IMR-90 (cell line): ENCODE measurements around the gene MDFI. TPM values are rescaled to one million over a fixed set of nuclear protein-coding genes. Genes with fewer than 3 reads are reported as not detected.
A peak's percentile ranks its signal among the peaks of the same experiment; 100 is the strongest.

Source experiments
- ATAC-seq: fragments of 200-7000 bp; cut with Tn5 transposase; 2 replicates; pipeline ENCODE4 v1.9.1; 2020; ENCODE audit warnings: low read depth, mild to moderate bottlenecking, moderate library complexity
- BruUV-seq: library from RNA; stranded (reverse); fragments of 400-500 nt; replicated peaks from 2 replicates; lab custom pipeline; 2021; lab: Mats Ljungman, UMichigan
- CTCF ChIA-PET: fragments of 300-600 bp; formaldehyde crosslinking; extraction: SDS; loops from one replicate; lab custom pipeline; 2021; ENCODE audit warnings: antibody characterized with exemption; lab: Yijun Ruan, JAX
- POLR2A ChIA-PET: fragments of 300-600 bp; sonication (Branson Sonifier 250); formaldehyde crosslinking; loops from one replicate; lab custom pipeline; 2022; ENCODE audit warnings: antibody characterized with exemption; ENCODE audit not compliant: unreplicated experiment; lab: Charles Lee
- DNase-seq: peaks from one replicate; pipeline ENCODE4 v3.0.0; 2013
- H2AFZ ChIP-seq: replicated peaks from 2 replicates; pipeline ENCODE3; 2013; ENCODE audit warnings: low read length, mild to moderate bottlenecking; ENCODE audit not compliant: poor library complexity
- H2AK5ac ChIP-seq: 2 replicates; pipeline ENCODE4 v1.6.1; 2013; ENCODE audit warnings: low read depth, low read length, inconsistent platforms
- H2AK9ac ChIP-seq: replicated peaks from 2 replicates; pipeline ENCODE3; 2013; ENCODE audit warnings: mild to moderate bottlenecking, low read depth, low read length, moderate library complexity; ENCODE audit not compliant: poor library complexity
- H2BK120ac ChIP-seq: 2 replicates; pipeline ENCODE4 v1.6.1; 2013; ENCODE audit warnings: low read depth, low read length, inconsistent platforms
- H2BK15ac ChIP-seq: 3 replicates; pipeline ENCODE4 v1.6.1; 2013; ENCODE audit warnings: low read depth, low read length, inconsistent platforms
- H2BK20ac ChIP-seq: 2 replicates; pipeline ENCODE4 v1.6.1; 2013; ENCODE audit warnings: low read depth, mild to moderate bottlenecking, inconsistent platforms, low read length, moderate library complexity
- H2BK5ac ChIP-seq: 2 replicates; pipeline ENCODE4 v1.6.1; 2013; ENCODE audit warnings: mild to moderate bottlenecking, low read depth, low read length, inconsistent platforms; ENCODE audit not compliant: poor library complexity, severe bottlenecking
- H3K14ac ChIP-seq: replicated peaks from 2 replicates; pipeline ENCODE4 v1.6.1; 2013; ENCODE audit warnings: low read depth, low read length, inconsistent platforms
- H3K18ac ChIP-seq: 2 replicates; pipeline ENCODE4 v1.6.1; 2013; ENCODE audit warnings: low read depth, low read length, control low read depth
- H3K23ac ChIP-seq: 2 replicates; pipeline ENCODE4 v1.6.1; 2013; ENCODE audit warnings: low read depth, low read length, inconsistent platforms
- H3K27ac ChIP-seq: 2 replicates; pipeline ENCODE4 v1.5.1; 2013; ENCODE audit warnings: mild to moderate bottlenecking, control low read depth, low read length; ENCODE audit not compliant: insufficient read depth
- H3K27me3 ChIP-seq: 2 replicates; pipeline ENCODE4 v1.6.1; 2013; ENCODE audit warnings: low read length; ENCODE audit not compliant: control insufficient read depth, insufficient read depth
- H3K36me3 ChIP-seq: 2 replicates; pipeline ENCODE4 v1.6.1; 2013; ENCODE audit warnings: low read length, mixed read lengths; ENCODE audit not compliant: control insufficient read depth, insufficient read depth
- H3K4ac ChIP-seq: 2 replicates; pipeline ENCODE4 v1.6.1; 2013; ENCODE audit warnings: low read depth, low read length, inconsistent platforms
- H3K4me1 ChIP-seq: 2 replicates; pipeline ENCODE4 v1.6.1; 2013; ENCODE audit warnings: low read length, mixed read lengths; ENCODE audit not compliant: control insufficient read depth, insufficient read depth
- H3K4me2 ChIP-seq: 2 replicates; pipeline ENCODE4 v1.6.1; 2013; ENCODE audit warnings: low read depth, mild to moderate bottlenecking, control low read depth, low read length, moderate library complexity
- H3K4me3 ChIP-seq: 2 replicates; pipeline ENCODE4 v1.5.1; 2013; ENCODE audit warnings: low read depth, mild to moderate bottlenecking, control low read depth, low read length, moderate library complexity; ENCODE audit not compliant: insufficient read depth
- H3K56ac ChIP-seq: 2 replicates; pipeline ENCODE4 v1.6.1; 2013; ENCODE audit warnings: low read length, inconsistent platforms; ENCODE audit not compliant: insufficient read depth; ENCODE audit errors: extremely low read depth
- H3K79me1 ChIP-seq, 2 experiments: 2 replicates each; pipeline ENCODE4 v1.6.1; 2013; ENCODE audit warnings: low read length in 2 of 2, inconsistent platforms in 1 of 2, low read depth in 1 of 2
- H3K9ac ChIP-seq: 2 replicates; pipeline ENCODE4 v1.6.1; 2013; ENCODE audit warnings: low read depth, low read length, control low read depth
- H3K9me1 ChIP-seq: 2 replicates; pipeline ENCODE4 v1.6.1; 2013; ENCODE audit warnings: low read length, inconsistent platforms; ENCODE audit not compliant: insufficient read depth
- H3K9me3 ChIP-seq: 2 replicates; pipeline ENCODE4 v1.6.1; 2013; ENCODE audit warnings: low read length; ENCODE audit not compliant: control insufficient read depth, insufficient read depth
- H4K20me1 ChIP-seq: 2 replicates; pipeline ENCODE4 v1.6.1; 2013; ENCODE audit warnings: low read length, inconsistent platforms; ENCODE audit not compliant: insufficient read depth
- H4K5ac ChIP-seq: 2 replicates; pipeline ENCODE4 v1.6.1; 2013; ENCODE audit warnings: mild to moderate bottlenecking, low read depth, low read length, control low read depth
- H4K8ac ChIP-seq, 2 experiments: 2 replicates each; pipeline ENCODE4 v1.6.1; 2013; ENCODE audit warnings: low read depth in 2 of 2, low read length in 2 of 2, control low read depth in 1 of 2, inconsistent platforms in 1 of 2
- H4K91ac ChIP-seq: 2 replicates; pipeline ENCODE4 v1.6.1; 2013; ENCODE audit warnings: low read depth, low read length, inconsistent platforms; ENCODE audit not compliant: insufficient read depth
- BHLHE40 ChIP-seq: fragments of 150-350 bp; IDR thresholded peaks from 2 replicates; pipeline ENCODE4 v1.6.1; 2016; ENCODE audit warnings: mild to moderate bottlenecking, low read depth, low read length
- CEBPB ChIP-seq: IDR thresholded peaks from 2 replicates; pipeline ENCODE4 v1.6.1; 2012; ENCODE audit warnings: low read depth, low read length, improper control_type of control experiment
- CHD1 ChIP-seq: IDR thresholded peaks from 2 replicates; pipeline ENCODE4 v1.6.1; 2012; ENCODE audit warnings: low read depth, low read length, improper control_type of control experiment
- CTCF ChIP-seq: conservative IDR thresholded peaks from 2 replicates; pipeline ENCODE4 v1.5.1; 2012; ENCODE audit warnings: mild to moderate bottlenecking, low read depth, low read length, improper control_type of control experiment
- FOS ChIP-seq: fragments of 150-350 bp; IDR thresholded peaks from 2 replicates; pipeline ENCODE4 v1.6.1; 2016; ENCODE audit warnings: low read depth, low read length
- MAFK ChIP-seq: IDR thresholded peaks from 2 replicates; pipeline ENCODE4 v1.6.1; 2012; ENCODE audit warnings: low read depth, low read length, improper control_type of control experiment
- MAZ ChIP-seq: IDR thresholded peaks from 2 replicates; pipeline ENCODE4 v1.6.1; 2012; ENCODE audit warnings: low read depth, mild to moderate bottlenecking, low read length, improper control_type of control experiment, moderate library complexity, borderline replicate concordance
- MXI1 ChIP-seq: IDR thresholded peaks from 2 replicates; pipeline ENCODE4 v1.6.1; 2012; ENCODE audit warnings: low read depth, mild to moderate bottlenecking, low read length, moderate library complexity, borderline replicate concordance
- NFE2L2 ChIP-seq: fragments of 150-350 bp; IDR thresholded peaks from 2 replicates; pipeline ENCODE4 v1.6.1; 2016; ENCODE audit warnings: low read depth, mild to moderate bottlenecking, low read length
- POLR2A ChIP-seq: IDR thresholded peaks from 2 replicates; pipeline ENCODE4 v1.6.1; 2012; ENCODE audit warnings: mild to moderate bottlenecking, low read depth, low read length
- RAD21 ChIP-seq: IDR thresholded peaks from 2 replicates; pipeline ENCODE4 v1.6.1; 2012; ENCODE audit warnings: low read length, improper control_type of control experiment
- RFX5 ChIP-seq: IDR thresholded peaks from 2 replicates; pipeline ENCODE4 v1.8.0; 2012; ENCODE audit warnings: low read depth, mild to moderate bottlenecking, low read length, moderate library complexity
- SMC3 ChIP-seq: fragments of 150-350 bp; IDR thresholded peaks from 2 replicates; pipeline ENCODE4 v1.6.1; 2016; ENCODE audit warnings: low read depth, mild to moderate bottlenecking, antibody characterized with exemption, low read length, moderate library complexity
- USF2 ChIP-seq: fragments of 150-350 bp; IDR thresholded peaks from 2 replicates; pipeline ENCODE4 v1.6.1; 2017; ENCODE audit warnings: mild to moderate bottlenecking, antibody characterized with exemption, low read length, low read depth
- WGBS, 2 experiments: methylation state at CpG; one replicate each; pipeline versions ENCODE4 v1.1.5 to v1.1.7; 2013; ENCODE audit warnings: missing lambda C conversion rate in 2 of 2; ENCODE audit not compliant: insufficient read length in 1 of 2; ENCODE audit errors: extremely low coverage in 2 of 2; 5-methylcytosine and 5-hydroxymethylcytosine counted together
- dilution Hi-C: fragments of 300-500 bp; cut with HindIII; formaldehyde crosslinking; loops from one replicate; pipeline ENCODE4 v1.14.3; 2018; ENCODE audit warnings: low sequenced_read_pairs; ENCODE audit not compliant: unreplicated experiment
- in situ Hi-C: fragments of 300-500 bp; cut with MboI; formaldehyde crosslinking; loops from 3 replicates; pipeline ENCODE4 v1.14.3; 2019; ENCODE audit warnings: low sequenced_read_pairs, inconsistent platforms, mixed read lengths
- intact Hi-C: fragments of 100-400 bp; cut with micrococcal nuclease; formaldehyde crosslinking; loops from 2 replicates; pipeline ENCODE4 v1.10.0; 2022
- polyA plus RNA-seq, 3 experiments: library from polyadenylated mRNA; depleted of rRNA; stranded (reverse); fragments of >200 nt; gene quantifications; 2 replicates each; pipeline ENCODE4 v1.2.3, GENCODE V29; 2012; ENCODE audit warnings: low replicate concordance in 1 of 3
- total RNA-seq: library from RNA; depleted of rRNA; stranded (reverse); fragments of >200 nt; gene quantifications from 2 replicates; pipeline ENCODE4 v1.2.3, GENCODE V29; 2012

MDFI gene
- total and polyA plus RNA-seq, 2 of the 4 experiments (the other 2 are of a cell fraction): 0.18 to 0.29 TPM

- Histone ChIP-seq H4K91ac (no peak overlapping the region), H3K4me1 (no peaks in the 10 kb centered on the region), H4K8ac (no peak overlapping the region), H3K9me1 (no peaks in the 10 kb centered on the region; the same call in 1 of the 2 replicates), H2BK20ac (no peak overlapping the region), H2AK9ac (peak overlapping the region; percentile 63), H3K14ac (no peak overlapping the region), H3K9ac (no peak overlapping the region), H3K79me1 (no peaks in the 10 kb centered on the region), H4K5ac (no peak overlapping the region), H2BK5ac (no peak overlapping the region), H2AFZ (no peak overlapping the region), H3K4me3 (no peak overlapping the region), H3K23ac (no peak overlapping the region), H3K36me3 (no peaks in the 10 kb centered on the region), H2AK5ac (no peak overlapping the region), H3K4ac (no peak overlapping the region), H3K27me3 (peaks cover 26% of the 10 kb centered on the region), H3K56ac (0 out of 2 replicates have a peak overlapping the region, but pooled peaks have one; percentile 1), H2BK15ac (no peak overlapping the region), H3K4me2 (no peak overlapping the region), H2BK120ac (no peak overlapping the region), H3K9me3 (no peaks in the 10 kb centered on the region), H4K20me1 (no peaks in the 10 kb centered on the region), H3K27ac (no peak overlapping the region), H3K18ac (no peak overlapping the region)
- ChIA-PET CTCF (interaction anchor here (0.9 to 1.9 kb wide), 5 partner anchors 10 to 312 kb away, joined by 3 to 7 read pairs (median 4); no protein-coding TSS in a partner anchor), POLR2A (no interaction called here)
- no peak for TF ChIP-seq POLR2A
- TF ChIP-seq BHLHE40: no peak
- TF ChIP-seq CHD1: no peak
- TF ChIP-seq FOS: no peak
- no peak for TF ChIP-seq SMC3
- no peak for TF ChIP-seq CEBPB
- TF ChIP-seq MXI1: no peak
- TF ChIP-seq USF2: no peak
- no peak for TF ChIP-seq RAD21
- TF ChIP-seq RFX5: no peak
- TF ChIP-seq NFE2L2: no peak
- no peak for TF ChIP-seq MAFK
- TF ChIP-seq CTCF: no peak
- TF ChIP-seq MAZ: no peak
- whole genome bisulfite sequencing, 2 experiments: 94% methylated on average over 2 of the region's 11 CpGs; no CpG with 5 or more reads in 1 of the 2 experiments
- intact Hi-C loops (loop anchor here (5.0 kb wide), 1 partner anchor 608 kb away; the partner anchor contains the start of genes NFYA and OARD1), dilution Hi-C loops (no loop called here), in situ Hi-C loops (loop anchor here (5.0 kb wide), 2 partner anchors 78 to 313 kb away; no protein-coding TSS in a partner anchor)
- no peak for ATAC-seq
- BruUV-seq: no TSS peak
- DNase-seq: no peak
Measured at GRCh38 chr6:41680182-41680965, 42.1 kb downstream of the MDFI start.
